NCI-H128 (cell line): ENCODE data around the gene WHRN.
A peak's percentile ranks its signal among the peaks of the same experiment; 100 is the strongest.

ENCODE experiments used
- DNase-seq: peaks from one replicate; lab custom pipeline; 2025; ENCODE audit not compliant: unreplicated experiment; lab: John Stamatoyannopoulos, UW

The WHRN gene

DNA sequence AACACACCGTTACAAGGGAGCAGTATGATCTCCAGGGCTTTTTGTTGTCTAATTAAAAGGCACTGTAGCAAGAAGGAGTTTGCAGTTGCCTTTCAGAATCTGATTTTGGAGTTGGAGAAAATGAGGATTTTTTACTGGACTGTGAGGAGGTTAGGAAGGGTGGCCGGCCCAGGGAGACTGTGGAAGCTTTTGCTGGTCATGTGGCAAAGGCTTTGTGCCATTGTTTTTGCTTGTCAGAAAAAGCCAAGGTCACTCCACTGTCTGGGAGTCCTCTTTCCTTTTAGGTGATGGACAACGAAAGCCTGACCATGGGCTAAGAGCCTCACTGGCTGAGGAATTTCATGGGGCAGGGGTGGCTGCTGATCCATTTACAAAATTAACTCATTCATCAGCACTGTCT is 10.3 kb upstream of the WHRN start:
- DNase-seq = no peak

DNA sequence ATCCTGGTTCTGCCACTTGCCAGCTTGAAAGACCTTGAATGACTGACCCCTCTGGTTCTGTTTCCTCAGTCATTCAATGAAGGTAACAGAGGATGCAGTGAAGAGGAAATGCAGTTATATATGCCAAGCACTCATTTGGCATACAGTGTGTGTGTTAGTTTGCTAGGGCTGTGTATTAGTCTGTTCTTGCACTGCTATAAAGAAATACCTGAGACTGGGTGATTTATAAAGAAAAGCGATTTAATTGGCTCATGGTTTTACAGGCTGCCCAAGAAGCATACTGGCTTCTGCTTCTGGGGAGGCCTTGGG is 8.6 kb upstream of the WHRN start:
- DNase-seq = no peak

DNA sequence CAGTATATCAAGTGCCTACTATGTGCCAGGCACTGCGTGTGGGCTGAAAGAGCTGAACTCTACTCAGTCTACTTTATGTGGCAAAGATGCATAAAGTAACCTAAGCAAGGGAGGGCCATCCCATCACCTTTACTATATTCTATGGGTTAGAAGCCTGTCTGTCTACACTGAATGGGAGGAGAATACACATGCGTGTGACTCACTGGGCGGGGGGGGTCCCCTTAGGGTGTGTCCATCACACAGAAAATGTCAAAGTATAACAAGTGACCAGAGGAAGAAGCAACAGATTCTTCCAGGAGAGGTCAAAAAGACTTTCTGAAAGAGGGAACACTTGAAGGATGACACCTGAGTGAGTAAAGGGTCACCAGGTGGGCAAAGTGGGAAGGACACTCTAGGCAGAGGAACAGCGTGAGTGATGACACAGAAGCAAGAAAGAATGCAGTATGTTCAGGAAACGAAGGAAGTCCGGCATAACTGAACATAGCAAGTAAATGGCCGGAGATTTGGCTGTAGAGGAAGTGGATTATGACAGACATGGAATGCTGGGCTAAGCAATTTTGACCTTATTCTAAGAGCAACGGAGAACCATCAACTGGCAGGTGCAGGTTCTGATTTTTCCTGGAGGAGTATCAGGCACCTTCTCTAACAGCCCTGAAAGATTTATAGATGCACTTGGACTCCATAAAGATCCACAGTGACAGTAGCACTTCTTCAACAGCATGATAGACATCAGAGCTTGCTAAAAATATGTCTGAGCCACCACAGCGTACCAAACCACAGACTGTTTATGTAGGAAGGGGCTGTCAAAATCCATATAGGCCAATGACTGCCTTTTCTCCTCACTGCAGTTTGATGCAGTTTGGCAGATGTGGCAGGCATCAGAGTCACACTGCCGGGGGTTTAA is 8.0 kb upstream of the WHRN start:
- DNase-seq = no peak

DNA sequence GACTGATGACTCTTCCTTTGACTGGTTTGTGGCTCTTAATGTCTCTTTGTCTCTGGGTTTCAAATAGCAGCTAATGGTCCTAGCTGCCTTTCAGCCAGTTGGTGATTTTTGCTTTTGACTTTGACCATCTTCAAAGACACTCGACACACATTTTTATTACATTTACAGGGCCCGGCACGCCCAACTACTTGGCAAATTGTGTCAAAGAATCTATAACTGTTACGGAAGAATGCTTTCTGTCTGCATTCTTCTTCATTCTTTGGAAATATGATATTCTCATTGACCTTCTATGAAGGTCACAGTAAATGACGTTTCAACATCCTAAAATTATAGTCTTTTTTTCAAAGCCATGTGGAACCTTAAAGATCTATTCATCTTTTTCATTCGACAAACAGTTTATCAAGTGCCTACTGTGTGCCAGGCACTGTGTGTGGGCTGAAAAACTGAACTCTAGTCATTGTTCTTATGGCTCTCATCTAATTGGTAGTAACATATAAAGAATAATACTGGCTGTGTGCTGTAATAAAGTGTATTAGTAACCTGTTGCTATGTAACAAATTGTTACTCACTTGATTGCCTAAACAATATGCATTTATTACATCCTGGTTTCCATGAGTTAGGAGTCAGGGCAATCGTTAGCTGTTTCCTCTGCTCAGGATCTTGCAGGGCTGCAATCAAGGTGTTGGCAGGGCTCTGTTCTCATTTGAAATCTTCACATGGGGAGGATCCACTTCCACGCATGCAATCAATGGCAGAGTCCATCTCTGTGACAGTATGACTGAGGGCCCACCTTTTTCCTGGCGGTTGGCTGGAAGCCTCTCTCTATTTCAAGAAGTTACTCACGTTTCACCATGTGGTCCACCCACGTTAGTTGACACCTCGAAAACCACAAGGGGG is 7.0 kb upstream of the WHRN start:
- DNase-seq = no peak

DNA sequence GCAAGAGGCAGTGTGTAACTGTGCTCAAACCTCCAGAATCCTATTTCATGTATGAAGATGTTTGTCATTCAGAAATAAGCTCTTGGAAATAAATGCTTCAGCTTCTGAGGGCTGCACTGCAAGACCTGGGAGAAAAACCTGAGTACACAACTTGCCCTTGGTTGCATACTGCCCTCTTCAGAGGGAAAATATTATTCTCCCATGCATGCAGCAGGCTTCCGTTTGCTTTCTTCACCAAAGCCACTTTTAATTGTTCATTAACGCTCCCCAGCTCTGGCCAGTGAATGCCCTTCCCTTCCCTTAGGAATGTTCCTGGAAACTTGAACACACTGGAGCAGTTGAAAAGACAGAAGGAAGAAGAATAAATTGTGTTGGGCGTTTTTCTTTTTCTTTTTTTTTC is 2.5 kb upstream of the WHRN start:
- no peak for DNase-seq

DNA sequence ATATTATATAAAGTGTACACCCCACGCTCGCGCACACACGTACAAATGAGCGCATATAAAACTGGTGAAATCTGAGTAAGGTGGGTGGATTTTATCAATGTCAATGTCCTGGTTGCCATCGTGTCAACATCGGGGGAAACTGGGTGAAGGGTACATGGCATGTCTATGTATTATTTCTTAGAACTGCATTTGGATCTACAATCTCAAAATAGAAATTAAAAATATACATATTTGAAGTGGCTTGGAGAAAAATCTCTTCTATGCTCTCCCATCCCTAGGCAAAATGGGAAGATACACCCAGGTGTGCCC is 763 bp upstream of the WHRN start:
- no peak for DNase-seq

DNA sequence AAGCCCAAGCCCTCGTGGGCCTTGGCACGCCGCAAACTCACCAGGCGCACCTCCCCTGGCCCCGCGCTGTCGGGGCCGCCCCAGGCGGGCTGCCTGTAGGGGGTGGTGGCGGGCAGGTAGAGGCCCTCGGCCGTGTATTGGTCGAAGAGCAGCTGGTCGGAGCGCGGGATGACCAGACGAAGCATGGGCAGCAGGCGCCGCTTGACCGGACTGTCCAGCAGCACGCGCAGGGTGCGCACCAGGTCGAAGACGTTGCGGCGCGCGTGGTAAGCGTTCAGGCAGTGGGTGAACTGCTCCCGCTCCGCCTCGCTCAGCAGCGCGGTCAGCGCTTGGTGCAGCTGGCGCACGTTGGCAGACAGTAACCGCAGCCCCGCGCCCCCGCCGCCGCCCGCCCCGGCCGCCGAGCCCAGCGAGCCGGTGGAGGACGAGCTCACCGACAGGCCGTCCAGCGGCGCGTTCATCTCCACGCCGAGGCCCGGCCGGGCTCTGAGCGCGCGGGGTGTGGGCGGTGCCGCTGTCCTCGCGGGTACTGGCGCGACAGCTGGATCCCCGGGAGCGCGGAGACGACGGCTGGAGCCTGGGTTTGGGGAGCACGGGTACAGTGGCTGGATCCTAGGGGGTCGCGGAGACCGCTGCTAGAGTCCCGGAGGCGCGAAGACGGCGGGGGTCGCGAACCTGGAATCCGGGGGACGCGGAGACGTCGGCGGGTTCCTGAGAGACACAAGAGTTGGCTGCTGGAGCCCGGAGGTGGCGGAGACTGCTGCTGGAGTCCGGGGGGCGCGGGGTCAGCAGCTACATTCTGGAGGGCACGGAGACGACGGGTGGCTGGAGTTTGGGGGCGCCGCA is 709 bp downstream of the WHRN start:
- DNase-seq = no peak

DNA sequence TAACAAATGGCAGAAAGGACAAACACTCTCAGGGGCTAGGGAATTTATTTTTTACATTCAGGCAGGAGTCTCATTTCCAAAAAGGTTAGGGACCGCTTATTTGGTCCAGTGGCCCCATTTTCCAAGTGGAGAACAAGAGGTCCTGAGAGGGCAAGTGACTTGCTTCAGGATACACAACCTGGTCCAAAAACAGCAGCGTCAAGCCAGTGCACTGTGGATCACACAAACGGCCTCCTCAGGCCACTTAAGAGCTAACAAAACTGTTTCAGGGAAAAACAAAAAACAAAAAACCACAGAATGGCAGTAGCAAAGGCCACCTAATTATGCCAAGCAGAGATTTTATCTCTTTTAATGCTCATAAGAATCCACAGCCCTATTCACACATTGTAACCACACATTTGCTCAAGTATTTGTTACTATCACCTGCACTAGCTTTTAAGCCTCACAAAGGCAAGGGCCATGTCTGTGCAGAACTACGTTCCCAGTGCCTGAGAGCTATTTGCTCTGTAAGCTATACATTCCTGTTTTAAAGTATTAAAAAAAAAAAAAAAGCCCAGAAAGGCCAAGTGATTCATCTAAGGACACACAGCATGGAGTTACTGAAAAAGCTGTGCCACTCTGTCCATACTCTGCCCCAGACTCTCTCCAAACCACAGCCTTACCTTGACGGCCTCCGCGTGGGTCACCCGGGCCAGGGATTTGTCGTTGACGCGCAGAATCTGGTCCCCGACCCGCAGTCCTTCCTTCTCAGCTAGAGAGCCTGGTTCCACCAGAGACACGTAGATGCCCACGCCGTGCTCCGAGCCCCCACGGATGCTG is 1.5 kb downstream of the WHRN start:
- DNase-seq = no peak

DNA sequence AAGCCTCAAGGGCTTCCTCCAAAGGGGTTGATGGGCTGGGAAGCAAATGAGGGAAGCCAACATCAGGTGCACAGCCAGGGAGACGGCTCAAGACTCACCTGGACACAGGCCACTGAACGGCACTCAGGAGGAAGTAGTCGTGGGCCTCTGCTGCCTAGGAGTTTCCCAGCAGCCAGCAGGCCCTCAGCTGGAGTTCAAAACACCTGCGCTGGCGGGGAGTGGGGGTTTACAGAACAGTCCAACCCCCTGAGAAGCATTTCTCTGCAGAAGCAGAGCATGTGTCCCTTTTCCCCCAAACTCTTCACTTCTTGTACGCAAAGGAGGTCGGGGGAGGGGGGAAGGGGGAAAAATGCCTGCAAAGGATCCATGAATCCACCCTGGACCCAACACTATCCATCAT is 2.3 kb downstream of the WHRN start:
- DNase-seq = no peak

DNA sequence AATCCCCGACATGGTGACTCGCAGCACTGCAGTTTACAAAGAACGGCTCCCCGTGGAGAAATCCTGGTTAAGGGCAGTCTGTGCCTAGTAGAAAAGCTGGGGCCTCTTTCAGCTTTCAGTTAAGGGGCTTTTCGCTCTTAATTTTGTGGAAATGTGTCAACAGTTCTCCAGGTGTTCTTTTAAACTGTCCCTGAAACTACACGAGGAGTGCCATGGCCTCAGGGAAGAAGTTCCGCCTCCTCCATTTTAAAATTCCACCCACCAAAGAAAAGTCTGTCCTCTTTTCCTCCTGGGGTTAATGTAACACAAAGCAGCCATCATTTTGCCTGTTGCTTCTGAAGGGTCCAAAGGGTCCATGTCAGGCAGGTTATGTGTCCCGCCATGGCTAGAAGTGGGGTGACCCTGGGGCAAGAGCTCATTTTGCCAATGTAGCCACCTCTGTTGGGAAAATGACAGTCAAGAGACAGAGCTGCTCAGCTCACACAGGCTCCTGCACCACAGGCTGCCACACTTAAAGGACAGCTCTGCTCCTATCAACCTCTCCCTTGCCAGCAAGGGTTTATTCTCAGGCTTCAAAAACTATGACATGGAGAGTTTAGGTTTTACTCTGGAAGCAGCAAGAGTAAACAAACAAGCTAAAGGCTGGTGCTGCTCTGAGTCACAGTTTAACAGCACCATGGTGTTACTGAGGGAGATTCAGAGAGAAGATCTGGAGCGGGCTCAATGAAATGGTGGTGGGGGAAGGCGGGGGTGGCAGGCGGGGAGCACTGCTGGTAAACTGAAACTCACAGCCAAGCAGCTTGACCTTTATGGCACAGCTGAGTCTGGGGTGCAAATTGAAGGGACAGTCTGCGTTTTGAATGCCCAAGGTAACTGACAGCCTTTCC is 3.2 kb downstream of the WHRN start:
- DNase-seq = peak; percentile 34

DNA sequence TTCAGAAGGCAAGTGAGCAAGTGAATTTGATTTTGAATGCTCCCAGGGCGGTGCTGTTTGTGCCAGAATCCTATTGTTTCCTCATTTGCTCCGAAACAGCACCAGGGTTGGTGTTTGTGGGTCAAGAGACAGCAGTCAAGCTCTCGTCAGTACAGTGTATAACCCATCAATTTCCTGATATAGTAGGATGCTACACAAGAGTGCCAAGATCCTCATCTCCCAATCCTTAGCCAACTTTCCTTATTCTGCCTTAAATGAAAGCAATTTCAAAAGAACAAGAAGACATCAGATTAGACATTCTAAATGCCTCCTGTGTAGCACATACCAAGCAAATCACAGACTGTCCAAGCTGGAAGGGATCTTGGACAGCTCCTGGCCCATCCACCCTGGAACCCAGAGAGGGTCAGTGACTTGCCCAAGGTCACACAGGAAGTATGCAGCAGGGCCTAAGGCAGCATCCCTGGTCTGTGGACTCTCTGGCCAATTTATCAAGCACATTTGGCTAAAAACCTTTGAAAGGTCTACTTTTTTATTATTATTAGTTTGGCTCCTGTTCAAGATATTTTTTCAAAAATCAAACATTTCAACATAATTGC is 4.5 kb downstream of the WHRN start:
- DNase-seq = no peak

DNA sequence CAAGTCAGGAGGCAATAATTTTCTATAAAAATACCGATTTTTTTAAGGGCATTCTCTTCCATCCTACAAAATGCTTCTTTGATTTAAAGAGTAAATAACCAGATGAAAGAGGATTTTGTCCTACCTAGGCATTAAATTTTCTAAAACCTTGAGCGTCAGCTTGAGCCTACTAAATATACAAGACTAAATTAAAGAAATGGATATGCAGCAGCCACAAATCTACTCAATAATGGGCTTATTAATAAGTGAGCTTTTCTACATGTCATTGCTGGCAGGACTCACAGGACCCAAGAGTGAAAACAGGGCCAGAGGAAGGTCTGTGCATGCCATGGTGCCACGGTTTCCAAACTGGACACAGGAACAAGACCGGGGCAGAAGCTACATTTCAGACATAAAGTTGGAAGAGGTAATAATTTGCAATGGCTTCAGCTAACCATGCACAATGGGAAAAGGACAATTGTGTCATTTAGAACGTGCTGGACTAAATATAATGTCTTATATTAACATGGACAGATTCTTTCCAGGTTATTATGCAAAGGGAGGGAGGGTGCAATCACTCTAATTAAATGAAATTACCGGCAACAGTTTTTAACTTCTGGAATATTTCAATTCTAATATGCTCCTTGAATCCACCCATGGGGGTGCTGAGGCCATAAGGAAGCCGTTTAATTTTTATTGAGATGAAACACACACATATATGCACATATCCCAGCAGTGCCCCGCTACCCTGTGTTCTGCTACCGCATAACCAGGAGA is 5.2 kb downstream of the WHRN start:
- DNase-seq = no peak

DNA sequence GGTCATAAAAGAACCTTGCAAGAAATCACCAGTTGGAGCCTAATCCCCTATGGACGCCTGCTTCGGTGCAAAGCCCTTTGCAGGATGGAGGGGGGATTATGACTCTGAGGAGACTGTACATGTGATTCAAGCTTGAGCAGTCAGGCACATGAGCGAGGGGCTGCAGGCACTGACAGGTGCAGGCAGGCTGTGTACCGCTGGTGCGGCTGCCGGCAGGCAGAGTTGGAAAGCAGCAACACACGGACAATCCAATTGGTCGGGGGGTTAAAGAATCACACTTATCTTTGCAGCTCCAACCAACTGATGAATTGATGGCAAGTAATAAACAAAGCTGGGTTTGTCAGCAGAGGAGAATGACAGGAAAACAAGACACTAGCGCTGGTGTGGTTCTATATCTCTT is 5.7 kb downstream of the WHRN start:
- peak; percentile 54 for DNase-seq

DNA sequence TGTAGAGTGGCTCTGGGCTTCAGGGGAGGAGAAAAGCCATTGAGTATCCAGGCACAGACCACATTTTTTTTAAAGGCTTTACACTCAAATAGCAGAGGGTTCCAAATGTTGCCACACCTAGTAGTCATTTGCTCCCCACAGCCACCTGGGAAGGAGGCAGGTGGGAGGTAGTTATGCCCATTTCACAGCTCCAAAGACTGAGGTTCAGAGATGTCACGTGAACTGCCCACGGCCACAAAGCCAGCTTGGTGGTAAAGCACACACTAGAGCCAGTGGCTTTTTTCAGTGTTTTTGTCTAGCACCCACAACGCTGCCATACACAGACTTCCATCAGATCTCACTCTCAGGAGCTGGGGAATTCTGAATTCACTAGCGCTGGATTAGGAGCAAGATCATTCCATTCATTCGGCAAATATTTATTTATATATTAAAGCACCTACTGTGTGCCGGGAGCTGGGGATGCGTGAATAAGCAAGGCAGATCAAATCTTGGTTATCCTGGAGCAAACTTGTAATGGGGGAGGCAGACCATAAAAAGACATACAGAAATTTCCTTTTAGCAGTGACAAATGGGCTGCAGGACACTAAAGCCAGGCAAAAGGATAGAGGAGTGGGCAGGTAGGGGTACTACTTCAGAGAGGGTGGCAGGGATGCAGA is 7.4 kb downstream of the WHRN start:
- DNase-seq = no peak

DNA sequence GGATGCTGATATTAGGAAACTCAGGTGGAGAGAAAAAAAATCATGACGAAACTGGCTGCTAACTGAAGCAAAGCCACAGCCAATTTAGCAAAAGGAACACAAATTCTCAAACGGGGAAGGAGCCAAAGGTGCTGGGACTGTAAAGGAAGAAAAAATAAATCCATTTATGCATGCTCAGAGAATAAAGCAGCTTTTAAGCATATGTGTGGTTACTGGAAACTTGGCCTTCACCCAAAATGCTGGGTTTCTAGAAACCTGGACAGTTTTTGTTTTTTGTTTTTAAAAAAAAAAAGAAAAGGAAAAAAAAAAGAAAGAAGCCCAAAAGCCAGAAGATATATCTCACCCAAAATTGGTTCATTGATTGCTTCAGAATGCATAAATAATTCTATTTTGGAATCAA is 8.0 kb downstream of the WHRN start:
- DNase-seq = no peak

DNA sequence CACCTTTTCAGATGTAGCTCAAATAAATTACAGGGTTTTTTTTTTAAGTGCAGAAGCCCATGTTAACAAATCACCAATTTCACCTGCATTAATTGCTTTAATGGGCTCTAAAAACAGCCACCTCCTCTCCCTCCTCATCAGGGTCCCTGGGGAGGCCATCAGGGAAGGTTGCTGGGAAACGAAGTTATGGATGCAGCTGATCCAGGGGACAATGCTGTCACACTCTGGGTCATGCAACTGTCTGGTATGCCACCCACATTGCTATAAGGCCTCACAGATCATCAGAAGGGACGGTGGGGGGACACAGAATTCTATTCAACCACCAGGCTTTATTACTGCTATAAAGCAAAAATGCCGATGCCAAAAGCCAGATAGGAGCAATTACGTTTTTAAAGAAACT is 9.3 kb downstream of the WHRN start:
- no peak for DNase-seq

DNA sequence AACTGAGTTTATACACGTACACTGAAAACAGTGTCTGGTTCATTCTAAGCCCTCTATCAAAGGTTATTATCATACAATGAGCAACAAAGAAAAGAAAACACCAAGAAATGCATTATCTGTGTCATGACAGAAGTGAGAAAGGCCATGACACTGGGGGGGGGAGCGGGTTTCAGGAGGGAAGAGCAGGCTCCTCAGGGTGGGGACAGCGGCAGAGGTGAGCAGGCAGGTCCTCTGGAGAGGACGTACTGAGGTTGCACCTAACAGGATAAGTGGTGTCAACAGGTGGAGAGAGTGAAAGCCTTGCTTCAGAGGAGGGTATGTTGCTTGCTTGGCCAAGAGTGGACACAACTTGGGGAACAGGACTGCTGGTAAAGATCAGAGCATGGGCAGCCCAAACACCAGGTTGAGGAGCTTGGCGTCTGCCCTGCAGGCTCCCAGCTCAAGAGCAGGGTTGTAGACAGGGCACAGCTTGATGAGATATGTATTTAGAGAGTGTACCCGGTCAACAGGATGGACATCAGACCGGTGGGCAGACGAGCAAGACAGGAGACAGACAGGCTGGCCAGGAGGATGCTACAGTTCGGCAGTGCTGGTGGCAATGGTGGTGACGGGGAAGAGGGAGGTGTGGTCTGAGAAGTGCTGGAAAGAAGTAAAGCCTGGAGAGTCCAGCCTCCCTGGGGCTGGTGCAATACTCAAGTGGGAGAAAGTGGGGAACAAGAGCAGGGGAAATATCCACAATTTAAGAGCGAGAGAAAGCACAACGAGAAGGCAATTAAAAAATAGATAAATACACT is 10.3 kb downstream of the WHRN start:
- no peak for DNase-seq
